Measurements from ENCODE around the gene RNF113B.

RNF113B gene

DNA sequence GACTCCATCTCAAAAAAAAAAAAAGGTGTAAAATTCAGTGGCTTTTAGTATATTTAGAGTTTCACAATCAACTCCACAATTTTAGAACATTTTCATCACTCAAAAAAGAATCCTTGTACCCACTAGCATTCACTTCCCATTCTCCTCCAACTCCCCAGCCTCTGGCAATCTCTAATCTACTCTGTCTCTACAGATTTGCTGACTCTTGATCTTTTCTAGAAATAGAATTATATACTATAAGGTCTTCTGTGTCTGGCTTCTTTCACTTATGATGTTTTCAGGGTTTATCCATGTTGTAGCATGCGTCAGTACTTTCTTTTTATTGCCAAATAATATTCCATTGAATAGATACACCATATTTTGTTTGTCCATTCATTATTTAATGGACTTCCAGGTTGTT lies 42.2 kb downstream of the RNF113B start:
- DNase-seq, result no peak

DNA sequence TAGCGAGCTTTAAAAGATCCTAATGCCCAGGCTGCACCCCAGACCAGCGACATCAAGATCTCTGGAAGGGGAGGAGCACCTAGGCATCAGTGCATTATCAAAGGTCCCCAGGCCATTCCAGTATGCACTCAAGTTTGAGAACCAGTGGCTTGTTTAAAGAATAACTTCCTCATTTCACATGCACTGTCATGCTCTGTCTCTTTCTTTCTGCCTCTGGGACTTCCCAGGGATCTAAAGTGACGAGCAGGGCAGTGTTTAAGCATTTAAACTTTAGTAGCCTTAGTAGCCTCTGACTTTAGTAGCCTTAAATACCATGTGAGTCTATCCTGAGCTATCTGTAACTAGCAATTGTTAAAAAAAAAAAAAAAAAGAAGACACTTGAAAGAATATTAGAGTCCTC lies 43.1 kb downstream of the RNF113B start:
- DNase-seq, result peak; percentile 2

DNA sequence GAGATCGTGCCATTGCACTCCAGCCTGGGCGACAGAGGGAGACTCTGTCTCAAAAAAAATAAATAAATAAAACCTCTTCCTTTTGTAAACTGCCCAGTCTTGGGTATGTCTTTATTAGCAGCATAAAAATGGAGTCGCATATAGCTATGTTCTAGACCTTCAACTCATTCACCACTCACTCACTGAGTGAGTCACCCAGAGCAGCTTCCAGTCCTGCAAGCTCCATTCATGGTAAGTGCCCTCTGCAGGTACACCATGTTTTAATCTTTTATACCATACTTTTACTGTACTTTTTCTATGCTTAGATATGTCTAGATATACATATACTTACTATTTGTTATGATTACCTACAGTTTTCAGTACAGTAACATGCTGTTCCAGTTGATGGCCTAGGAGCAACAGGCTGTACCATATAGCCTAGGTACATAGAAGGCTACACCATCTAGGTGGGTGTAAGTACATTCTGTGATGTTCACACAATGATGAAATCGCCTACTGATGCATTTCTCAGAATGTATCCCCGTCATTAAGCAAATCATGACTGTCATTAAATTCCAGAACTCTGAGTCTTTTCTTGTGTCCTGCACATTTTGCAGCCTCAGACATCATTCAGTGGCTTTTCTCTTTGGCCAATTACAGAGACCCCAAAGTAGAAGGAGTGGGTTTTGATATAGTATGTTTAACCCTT lies 47.9 kb downstream of the RNF113B start:
- no peak for DNase-seq
